Stimulated activated CD4-positive, alpha-beta T cell treated with anti-CD3 and anti-CD28 coated beads, Interleukin-12 subunit alpha, Interleukin-12 subunit beta, amount 100 ng/mL, for 24 hours (primary cell): ENCODE data around the gene SLC51A.
"Not testable (repeated sequence)": the region's sequence is repeated elsewhere in the genome, so short reads cannot be mapped to it uniquely, and the experiment has no call there.

Experiments
- DNase-seq, 2 experiments: peaks; one replicate each; pipeline ENCODE4 v3.0.0-alpha.2; 2020; ENCODE audit warnings: low read depth in 2 of 2

Gene SLC51A

DNA sequence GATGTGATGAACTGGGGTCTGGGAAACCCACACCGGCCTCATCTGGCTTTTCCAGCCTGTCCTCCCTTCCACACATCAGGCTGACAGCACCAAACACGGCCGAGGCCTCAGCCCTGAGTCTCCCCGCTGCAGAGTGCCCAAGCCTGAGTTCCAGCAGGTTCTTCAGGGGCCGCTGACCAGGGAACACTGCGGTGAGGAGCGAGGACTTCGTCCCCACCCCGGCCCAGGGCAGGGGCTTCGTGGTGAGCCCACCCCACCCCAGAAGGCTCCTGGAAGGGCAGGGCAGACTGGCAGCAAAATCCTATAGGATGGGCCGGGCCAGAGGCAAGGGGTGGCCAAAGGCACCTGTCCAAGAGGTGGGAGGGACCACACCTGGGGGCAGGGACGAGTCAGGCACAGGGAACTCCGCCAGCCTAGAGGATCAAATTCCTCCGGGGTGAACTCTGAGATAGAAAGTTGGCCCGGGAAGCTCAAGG, at the start of gene SLC51A:
TSS of gene SLC51A (plus strand) at position 446 of the 476 bp plus-strand sequence. CDS start 179 bp downstream, outside the sequence.
- DNase-seq = no peak

DNA sequence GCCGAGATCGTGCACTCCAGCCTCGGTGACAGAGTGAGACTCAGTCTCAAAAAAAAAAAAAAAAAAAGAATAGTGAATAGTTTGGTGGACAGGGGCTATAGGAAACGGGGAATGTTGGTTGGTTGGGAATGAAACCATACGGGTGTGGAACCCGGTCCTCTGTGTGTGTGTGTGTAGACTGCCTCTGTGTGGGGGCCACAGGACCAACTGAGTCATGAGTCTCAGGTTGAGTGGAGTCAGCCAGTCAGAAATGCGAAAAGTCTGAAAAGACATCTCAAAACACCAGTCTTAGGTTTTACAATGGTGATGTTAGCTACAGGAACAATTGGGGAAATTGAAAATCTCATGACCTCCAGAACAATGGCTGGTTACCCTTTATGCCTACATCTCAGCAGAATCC, 49.6 kb upstream of the SLC51A start:
- no peak for DNase-seq

DNA sequence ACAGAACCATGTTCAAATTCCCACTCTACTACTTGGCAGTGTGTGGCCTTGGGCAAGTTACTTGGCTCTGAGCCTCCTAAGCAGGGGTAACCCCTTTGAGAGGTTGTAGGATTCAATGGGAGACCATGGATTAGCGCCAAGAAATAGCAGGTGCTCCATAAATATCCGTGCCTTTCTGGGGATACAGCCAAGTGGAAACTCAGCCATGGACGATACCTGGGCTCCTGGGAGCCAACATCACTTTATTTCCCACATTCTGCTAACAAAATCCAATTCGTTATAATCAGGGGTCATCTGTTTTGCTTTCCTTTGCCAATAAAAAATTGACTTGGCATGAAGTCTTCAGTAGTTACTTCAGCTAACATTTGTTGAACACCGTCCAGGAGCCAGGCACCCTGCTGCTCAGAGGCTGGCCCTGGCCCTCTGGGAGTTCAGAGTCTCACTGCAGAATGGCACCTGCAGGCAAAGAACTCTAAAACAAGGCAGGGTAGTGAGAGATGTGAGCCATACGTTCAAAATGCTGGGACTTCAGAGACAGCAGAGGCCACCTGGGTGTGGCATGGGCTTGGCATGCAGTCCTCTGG, 47.4 kb upstream of the SLC51A start:
- no peak for DNase-seq

DNA sequence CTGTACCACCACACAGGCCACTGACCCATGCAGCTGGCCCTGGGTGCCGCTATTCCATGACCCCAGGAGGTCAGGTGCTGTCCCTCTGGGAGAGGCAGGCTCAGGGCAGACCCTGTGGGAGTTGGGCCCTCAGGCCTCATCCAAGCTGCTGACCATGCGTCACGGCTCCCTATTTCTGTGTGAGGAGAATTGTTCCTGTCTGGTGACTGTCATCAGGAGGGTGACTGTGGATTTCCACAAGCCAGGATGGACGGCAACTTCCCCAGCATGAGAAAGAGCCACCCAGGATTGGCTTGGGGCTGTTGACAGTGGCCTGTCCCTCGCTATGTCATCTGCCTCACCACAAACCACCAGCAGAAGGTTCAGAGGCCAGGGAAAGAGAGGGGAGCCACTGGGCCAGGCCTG, 46.5 kb upstream of the SLC51A start:
- DNase-seq = no peak

DNA sequence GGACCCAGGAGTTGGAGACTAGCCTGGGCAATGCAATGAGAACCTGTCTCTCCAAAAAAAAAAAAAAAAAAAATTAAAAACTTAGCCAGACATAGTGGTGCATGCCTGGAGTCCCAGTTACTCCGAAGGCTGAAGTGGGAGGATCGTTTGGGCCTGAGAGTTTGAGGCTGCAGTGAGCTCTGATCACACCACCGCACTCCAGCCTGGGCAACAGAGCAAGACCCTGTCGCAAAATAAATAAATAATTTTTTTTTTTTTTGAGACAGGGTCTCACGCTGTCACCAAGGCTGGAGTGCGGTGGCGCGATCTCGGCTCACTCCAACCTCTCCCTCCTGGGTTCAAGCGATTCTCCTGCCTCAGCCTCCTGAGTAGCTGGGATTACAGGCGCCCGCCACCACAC, 46.0 kb upstream of the SLC51A start:
- not testable (repeated sequence) for DNase-seq

DNA sequence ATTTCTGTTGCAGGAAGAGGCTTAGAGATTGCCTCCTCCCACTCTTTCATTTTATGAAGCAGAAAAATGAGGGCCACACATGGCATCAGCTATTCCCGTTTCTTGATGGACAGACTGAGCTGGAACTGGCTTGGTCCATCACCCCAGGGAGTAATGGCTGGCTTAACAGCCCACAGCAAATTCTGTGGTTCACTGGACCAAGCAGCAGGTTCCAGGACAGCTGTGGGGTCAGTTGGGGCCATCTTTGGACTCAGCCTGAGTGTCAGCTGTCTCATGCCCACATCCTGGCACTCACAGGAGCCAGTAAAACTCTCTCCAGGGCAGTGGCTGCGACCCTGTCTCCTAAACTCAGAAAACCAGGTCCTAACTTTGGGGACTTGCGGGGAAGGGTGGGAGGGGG, 41.7 kb upstream of the SLC51A start:
- DNase-seq = no peak

DNA sequence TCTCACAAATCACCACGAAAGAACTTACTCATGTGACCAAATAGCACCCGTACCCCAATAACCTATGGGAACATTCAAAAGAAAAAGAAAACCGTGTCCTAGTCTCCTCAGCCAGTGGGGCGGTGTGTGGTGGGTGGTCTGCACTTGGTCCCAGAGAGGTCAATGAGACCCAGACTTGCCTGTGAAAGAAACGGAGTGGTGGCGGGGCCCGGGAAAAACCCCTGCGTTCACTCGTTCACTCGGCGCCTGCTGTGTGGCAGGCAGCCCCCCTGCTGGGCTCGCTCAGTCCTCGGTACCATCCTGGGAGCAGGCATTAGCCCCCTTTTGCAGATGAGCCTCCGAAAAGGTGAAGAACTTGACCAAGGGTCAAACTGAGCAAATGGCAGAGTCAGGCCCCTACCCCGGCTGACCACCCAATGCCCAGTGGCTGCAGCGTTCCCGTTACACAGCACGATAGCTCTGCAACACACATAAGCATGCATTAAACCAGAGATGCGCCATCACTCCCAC, 41.2 kb upstream of the SLC51A start:
- no peak for DNase-seq

DNA sequence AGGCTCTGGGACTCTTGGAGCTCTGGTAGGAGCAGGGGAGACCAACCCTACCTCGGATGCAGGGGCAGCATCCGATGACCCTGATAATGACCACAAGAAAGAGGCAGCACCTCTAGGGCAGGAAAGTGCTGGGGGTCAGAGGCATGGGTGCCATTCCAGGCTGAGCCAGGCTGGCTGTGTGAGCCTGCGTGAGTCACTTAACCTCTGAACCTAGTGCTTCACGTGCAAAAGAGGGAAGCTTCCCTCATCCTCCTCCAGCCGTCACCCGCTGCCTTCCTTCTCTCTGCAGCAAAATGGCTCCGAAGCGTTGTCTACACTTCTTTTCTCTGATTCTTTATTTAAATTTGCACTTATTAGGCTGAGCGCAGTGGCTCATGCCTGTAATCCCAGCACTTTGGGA, 40.6 kb upstream of the SLC51A start:
- DNase-seq = no peak

DNA sequence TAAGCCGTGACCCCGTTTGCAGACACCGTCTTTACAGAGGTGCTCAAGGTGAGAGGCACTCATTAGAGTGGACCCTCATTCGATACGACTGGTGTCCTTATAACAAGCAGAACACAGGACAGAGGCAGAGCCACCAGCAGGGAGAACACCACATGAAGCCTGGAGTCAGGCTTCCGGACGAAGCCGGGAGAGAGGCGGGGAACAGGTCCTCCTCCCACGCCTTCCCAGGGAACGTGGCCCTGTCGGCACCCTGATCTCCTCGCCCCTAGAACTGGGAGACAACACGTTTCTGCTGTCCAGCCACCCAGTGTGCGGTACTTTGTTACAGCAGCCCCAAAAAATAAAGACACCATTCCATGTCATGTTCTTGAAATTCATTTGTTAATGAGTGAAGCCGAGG, 38.8 kb upstream of the SLC51A start:
- DNase-seq = no peak

DNA sequence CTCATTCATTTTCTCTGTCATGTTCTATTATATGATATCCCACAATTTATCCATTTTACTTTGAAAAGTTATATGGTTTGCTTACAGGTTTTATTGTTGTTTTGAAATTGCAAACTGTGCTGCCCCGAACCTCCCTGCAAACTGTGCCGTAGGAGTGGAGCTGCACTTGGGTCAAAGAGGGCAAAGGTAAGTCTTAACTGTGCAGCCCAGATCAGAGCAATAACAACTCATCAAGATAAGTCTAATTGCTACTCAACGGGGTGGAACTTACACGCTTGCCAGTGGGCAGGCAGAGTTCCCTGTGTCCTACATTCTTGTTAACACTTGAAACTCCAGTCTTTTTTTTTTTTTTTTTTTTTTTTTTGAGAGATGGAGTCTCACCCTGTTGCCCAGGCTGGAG, 38.4 kb upstream of the SLC51A start:
- no peak for DNase-seq

DNA sequence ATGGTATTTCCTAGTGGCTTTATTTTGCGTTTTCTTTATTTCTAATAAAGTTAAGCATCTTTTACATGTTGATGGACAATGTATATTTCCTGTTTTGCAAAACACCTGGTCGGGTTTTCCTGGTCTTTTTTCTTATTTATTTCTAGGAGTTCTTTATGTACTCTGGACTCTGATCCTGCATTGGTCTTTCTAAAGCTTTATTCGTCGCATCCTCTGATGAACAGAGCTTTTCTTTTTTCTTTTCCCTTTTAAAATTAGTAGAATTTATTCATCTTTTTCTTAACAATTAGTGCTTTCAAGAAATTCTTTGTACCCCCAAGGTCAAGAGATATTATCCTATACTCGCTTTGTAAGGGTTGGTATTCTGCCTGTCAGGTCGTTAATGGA, 37.3 kb upstream of the SLC51A start:
- no peak for DNase-seq

DNA sequence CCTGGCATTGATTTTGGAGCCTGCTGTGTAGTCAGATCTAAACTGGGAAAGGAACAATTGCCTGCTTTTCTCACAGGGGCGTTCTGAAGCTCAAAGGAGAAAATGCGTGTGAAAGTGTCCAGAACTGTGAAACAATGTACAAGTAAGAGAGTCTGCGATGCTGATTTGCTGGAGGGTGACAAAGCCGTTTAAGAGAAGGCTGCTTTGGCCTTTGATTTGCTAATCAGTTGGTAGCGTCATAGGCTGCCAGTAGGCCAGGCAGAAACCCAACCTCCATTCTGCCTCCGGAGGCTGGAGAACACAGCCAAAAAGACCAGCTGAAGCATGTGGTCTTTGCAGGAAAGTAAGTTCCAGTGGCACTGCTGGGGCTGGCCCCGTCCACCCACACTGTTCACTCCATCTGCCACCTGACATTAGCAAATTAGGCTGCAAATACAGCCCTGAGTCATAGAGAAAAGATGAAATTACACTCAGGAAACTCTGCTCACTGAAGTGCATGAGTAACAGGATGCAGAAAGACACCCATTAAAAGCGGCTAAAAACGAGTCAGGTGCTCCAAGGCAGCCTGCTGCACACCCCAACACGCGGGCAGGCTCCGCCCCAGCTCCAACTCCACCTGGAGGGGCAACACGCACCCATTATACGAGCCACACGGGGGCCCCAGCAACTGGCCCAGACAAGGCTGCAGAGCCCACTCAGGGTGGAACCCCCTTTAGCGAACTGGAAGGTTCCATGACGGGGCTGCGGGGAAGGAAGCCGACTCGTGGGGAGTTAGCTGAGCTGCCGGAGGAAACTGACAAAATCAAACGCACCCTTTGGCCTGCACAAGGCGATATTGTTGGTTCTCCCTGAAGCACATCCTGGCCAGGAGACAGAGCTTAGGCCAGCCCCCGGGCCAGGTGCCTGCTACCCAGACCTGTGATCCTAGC, 36.7 kb upstream of the SLC51A start:
- DNase-seq = peak; percentile 60 to 70

DNA sequence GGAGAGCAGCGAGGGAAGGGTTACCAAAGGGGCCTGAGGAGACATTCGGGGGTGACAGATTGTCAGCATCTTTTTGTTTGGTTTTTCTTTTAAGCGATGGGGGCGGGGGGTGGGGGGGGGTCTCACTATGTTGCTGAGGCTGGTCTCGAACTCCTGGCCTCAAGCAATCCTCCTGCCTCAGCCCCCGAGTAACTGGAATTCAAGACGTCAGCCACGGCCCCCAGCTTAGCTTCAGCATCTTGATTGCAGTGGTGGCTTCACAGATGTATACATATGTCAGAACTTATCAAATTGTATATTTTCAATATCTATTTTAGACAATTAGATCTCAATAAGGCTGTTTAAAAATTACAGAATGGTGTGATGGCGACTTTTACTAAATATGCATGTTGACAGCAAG, 36.0 kb upstream of the SLC51A start:
- DNase-seq = no peak

DNA sequence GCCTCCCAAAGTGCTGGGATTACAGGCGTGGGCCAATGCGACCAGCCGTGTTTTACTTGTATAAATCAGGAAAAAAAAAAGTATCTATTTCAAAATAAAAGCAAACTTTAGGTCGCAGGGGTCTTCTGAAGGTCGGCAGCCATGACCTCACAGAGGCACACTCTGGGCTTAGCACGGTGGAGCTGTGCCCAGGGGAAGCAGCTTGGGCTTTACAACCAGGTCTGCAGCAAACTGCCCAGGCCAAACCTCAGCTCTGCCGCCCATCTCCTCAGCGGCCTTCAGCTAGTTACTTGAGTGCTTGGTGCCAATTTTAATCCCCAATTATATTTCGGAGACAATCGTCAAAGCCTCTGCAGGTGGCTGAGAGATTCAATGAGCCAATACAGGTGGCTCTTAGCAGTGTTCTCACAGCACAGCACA, 35.2 kb upstream of the SLC51A start:
- DNase-seq = no peak

DNA sequence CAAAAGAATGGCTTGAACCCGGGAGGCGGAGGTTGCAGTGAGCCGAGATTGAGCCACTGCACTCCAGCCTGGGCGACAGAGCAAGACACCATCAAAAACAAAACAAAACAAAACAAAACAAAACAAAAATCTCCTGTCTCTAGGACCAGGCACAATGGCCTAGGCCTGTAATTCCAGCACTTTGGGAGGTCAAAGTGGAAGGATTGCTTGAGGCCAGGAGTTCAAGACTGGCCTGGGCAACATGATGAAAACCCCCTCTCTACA, 32.2 kb upstream of the SLC51A start:
- not testable (repeated sequence) for DNase-seq

DNA sequence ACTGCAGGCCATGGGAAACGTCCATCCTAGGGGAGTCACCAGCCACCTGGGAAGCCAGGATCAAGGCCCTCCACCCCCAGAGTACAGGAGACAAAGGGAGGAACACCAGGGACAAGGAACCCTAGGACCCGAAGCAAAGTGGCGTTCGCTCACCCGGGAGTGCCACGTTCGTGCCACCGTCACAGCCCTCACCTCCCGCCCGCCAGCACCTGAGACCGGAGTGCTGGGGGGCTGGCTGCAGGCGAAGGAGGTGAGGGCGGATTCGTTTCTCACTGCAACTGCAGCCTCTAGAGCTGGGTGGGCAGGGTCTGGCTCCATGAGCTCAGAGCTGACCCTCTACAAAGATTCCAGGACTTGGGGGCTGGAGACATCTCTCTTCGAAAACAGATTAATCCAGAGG, 31.5 kb upstream of the SLC51A start:
- DNase-seq = no peak

DNA sequence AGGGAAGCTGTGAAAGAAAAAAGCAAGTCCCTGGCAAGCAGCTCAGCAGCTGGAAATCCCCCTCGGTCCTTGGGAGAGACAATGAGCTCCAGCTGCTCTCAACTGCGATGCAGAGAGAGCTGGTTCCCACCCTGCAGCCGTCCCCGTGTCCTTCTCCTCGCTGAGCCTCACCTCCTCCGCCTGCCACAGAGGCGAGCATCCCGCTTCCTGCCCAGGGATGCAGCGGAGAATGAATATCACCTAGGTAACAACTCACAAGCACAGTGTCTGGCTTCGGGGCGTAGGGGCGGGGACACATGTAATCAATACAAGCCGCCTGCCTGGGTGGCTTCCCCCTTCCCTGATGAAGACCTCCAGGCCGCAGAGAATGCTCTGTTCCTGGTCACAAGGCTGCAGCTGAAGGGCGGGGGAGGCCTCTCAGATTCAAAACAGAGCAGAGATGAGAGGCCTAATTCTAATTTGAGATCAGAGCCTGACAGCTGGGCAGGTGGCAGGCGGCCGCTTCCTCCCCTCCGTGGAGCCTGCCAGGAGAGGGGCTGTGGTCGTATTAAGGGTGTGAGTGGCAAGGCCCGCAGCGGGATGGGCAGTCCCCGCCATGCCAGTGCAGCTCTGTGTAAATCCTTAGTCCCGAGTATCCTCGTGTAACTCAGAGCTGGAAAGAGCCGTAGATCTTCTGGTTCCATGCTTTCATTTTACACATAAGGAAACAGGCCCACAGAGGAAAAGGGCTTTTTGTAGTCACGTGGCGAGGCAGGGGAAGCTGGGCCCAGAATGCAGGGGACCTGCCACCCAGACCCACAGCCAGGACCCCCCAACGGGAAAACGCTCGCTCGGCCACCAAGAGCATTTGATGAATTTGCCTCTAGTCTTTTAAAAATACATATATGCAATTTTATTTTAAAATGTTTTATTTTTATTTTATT, 29.4 kb upstream of the SLC51A start:
- no peak for DNase-seq

DNA sequence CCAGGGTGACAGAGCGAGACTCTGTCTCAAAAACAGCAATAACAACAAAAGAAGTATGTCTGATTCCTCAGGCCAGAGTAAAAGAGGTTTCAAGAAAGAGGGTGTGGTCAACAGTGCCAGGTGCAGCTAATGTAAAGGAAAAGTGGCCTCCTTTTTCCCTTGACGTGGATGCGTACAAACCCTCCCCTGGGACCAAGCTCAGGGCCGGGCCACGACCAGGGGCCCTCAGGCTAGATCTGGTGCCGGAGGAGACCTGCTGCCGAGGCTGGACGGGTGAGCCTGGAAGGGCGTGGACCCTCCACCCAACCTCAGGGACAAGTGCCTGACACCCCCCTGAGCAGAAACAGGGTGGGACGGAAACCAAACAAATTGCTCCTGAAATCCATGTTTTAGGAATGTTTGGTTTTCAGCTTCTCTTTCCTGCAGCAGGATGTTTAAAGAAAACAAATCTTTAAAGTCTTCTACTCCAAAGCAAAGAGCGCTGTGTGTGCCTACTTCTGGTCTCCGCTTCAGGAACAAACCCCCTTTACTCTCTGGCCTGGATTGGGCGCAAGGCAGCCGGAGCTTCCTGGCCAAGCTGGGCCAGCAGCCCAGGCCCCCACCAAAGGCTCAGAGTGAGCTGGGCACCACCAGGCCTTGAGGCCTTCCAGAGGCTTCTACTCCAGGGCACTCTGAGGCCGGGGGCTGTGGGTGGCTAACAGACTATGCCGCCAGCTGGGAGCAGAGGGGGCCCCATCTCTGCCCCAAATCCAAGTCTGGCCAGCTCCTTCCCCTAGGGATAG, 26.6 kb upstream of the SLC51A start:
- DNase-seq = no peak

DNA sequence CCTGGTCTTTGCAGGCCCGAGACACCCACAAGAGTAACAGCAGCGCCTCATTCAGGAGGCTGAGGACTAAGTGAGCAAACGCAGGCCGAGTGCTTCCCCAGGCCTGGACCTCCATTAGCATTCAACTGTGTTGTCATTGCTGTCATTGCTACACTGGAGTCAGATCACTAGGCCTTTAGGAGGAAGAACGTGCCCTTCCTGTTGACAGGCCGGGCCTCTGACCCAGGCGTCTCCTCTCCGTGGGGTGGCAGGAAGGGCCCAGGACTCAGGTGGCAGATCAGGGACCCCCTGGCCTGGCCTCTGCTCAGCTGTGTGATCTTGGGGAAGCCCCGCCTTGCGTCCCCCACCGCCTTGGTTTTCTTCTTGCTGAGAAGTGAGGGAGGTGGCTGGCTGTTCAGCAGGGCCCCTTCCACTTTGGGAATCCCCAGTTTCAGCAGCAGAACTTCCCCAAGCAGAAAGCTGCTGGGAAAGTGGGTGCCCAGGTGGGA, 24.3 kb upstream of the SLC51A start:
- DNase-seq = peak in 1 of 2 experiments; percentile 39

DNA sequence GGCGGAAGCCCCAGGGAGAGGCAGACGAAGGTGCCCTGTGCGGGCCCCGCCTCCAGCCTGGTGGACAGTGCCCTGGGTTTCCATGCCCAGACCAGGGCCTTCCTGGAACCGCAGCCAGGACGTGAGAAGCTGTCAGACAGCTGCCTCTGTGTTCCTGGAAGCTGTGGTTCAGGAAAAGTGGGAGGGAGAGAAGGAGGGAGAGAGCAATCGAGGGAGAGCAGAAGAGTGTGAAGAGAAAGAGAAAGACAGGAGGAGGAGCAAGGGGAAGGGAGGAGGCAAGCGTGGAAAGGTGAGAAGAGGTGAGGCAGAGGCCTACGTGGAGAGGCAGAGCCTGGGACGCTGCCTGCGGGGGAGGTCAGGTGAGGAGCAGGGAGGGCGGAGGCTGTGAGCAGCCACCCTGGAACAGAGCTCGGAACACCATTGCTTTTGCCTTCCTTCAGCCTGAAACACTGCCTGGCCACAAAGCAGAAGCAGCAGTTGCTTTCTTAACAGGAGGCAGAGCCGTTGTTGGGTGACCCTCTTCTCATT, 23.7 kb upstream of the SLC51A start:
- DNase-seq = no peak
